ES-I3 (cell line): ENCODE measurements around the gene FNBP1L.
"Not testable (repeated sequence)": the region's sequence is repeated elsewhere in the genome, so short reads cannot be mapped to it uniquely, and the experiment has no call there.

Source experiments
- H3K36me3 ChIP-seq: 2 replicates; pipeline ENCODE4 v1.6.1; 2013; ENCODE audit warnings: mild to moderate bottlenecking, low read length, control low read depth, moderate library complexity; ENCODE audit not compliant: insufficient read depth
- H3K4me1 ChIP-seq: 2 replicates; pipeline ENCODE4 v1.6.1; 2013; ENCODE audit warnings: mild to moderate bottlenecking, control low read depth, low read length; ENCODE audit not compliant: insufficient read depth
- H3K9ac ChIP-seq: 2 replicates; pipeline ENCODE4 v1.6.1; 2013; ENCODE audit warnings: low read depth, mild to moderate bottlenecking, low read length, moderate library complexity
- H3K9me3 ChIP-seq: 2 replicates; pipeline ENCODE4 v1.6.1; 2013; ENCODE audit warnings: mild to moderate bottlenecking, low read length, moderate library complexity; ENCODE audit not compliant: control insufficient read depth, insufficient read depth

FNBP1L gene

DNA sequence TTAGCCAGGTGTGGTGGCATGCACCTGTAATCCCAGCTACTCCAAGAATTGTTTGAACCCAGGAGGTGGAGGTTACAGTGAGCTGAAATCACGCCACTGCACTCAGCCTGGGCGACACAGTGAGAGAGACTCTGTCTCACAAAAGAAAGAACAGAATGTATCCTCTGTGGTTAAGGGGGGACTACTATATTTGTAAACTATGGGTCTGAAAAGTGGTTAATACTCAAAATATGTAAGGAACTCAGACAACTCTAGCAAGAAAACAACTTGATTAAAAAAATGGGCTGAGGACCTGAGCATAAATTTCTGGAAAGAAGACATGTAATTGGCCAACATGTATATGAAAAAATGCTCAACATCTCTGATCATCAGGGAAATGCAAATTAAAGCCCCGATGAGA, 11.2 kb downstream of the FNBP1L start:
- no peaks in the 10 kb centered on the region for H3K9me3 ChIP-seq
- H3K4me1 ChIP-seq: no peaks in the 10 kb centered on the region
- no peak overlapping the region for H3K9ac ChIP-seq
- peaks cover 2% of the 10 kb centered on the region; the same call in 1 of the 2 replicates for H3K36me3 ChIP-seq

- no peaks in the 10 kb centered on the region for H3K4me1 ChIP-seq
- no peaks in the 10 kb centered on the region for H3K9me3 ChIP-seq
- peaks cover 2% of the 10 kb centered on the region; the same call in 1 of the 2 replicates for H3K36me3 ChIP-seq
- H3K9ac ChIP-seq: no peak overlapping the region
Observed at GRCh38 chr1:93461236-93461635, 13.3 kb downstream of the FNBP1L start.

- Histone ChIP-seq H3K4me1 (no peaks in the 10 kb centered on the region), H3K9me3 (no peaks in the 10 kb centered on the region), H3K9ac (no peak overlapping the region), H3K36me3 (peaks cover 2% of the 10 kb centered on the region; the same call in 1 of the 2 replicates)
Observed at GRCh38 chr1:93463960-93464359, 16.0 kb downstream of the FNBP1L start.

DNA sequence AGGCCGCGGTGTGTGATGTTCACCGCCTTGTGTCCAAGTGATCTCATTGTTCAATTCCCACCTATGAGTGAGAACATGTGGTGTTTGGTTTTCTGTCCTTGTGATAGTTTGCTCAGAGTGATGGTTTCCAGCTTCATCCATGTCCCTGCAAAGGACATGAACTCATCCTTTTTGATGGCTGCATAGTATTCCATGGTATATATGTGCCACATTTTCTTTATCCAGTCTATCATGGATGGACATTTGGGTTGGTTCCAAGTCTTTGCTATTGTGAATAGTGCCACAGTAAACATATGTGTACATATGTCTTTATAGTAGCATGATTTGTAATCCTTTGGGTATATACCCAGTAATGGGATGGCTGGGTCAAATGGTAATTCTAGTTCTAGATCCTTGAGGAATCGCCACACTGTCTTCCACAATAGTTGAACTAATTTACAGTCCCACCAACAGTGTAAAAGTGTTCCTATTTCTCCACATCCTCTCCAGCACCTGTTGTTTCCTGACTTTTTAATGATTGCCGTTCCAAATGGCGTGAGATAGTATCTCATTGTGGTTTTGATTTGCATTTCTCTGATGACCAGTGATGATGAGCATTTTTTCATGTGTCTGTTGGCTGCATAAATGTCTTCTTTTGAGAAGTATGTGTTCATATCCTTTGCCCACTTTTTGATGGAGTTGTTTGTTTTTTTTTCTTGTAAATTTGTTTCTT, 17.6 kb downstream of the FNBP1L start:
- not testable (repeated sequence) for H3K9ac ChIP-seq, H3K9me3 ChIP-seq, H3K36me3 ChIP-seq, H3K4me1 ChIP-seq

GRCh38 chr1:93467606-93468005, 19.7 kb downstream of the FNBP1L start:
- no peaks in the 10 kb centered on the region for H3K36me3 ChIP-seq
- H3K4me1 ChIP-seq: peaks cover 7% of the 10 kb centered on the region; the same call in 1 of the 2 replicates
- H3K9ac ChIP-seq: no peak overlapping the region
- H3K9me3 ChIP-seq: no peaks in the 10 kb centered on the region

DNA sequence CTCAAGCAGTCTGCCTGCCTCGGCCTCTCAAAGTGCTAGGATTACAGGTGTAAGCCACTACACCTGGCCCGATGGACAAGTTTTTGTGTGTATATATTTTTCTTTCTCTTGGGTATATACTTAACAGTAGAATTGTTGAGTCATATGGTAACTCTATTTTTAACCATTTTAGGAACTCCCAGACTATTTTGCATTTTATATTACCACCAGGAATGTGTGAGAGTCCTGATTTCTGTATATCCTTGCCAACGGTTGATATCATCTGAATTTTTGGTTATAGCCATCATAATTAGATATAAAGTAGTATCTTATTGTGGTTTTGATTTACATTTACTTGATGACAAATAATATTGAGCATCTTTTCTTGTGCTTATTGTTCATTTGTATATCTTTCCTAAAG, 20.7 kb downstream of the FNBP1L start:
- Histone ChIP-seq H3K4me1 (peaks cover 7% of the 10 kb centered on the region; the same call in 1 of the 2 replicates), H3K36me3 (no peaks in the 10 kb centered on the region), H3K9ac (no peak overlapping the region), H3K9me3 (no peaks in the 10 kb centered on the region)

- H3K36me3 ChIP-seq, H3K9me3 ChIP-seq, H3K4me1 ChIP-seq, H3K9ac ChIP-seq: not testable (repeated sequence)
Observed at GRCh38 chr1:93469223-93469622, 21.3 kb downstream of the FNBP1L start.

DNA sequence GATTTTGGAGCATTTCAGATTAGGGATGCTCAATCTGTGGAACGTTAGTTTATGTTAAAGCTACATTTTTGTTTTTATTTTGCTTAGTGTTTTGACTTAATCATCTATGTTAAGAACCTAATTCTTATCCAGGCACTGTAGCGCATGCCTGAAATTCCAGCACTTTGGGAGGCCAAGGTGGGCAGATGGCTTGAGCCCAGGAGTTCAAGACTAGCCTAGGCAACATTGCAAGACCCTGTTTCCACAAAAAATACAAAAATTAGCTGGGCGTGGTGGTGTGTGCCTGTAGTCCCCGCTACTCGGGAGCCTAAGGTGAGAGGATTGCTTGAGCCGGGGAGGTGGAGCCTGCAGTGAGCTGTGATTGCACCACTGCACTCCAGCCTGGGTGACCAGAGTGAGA, 23.4 kb downstream of the FNBP1L start:
- Histone ChIP-seq H3K4me1 (peaks cover 7% of the 10 kb centered on the region; the same call in 1 of the 2 replicates), H3K36me3 (no peaks in the 10 kb centered on the region), H3K9ac (no peak overlapping the region), H3K9me3 (no peaks in the 10 kb centered on the region)

DNA sequence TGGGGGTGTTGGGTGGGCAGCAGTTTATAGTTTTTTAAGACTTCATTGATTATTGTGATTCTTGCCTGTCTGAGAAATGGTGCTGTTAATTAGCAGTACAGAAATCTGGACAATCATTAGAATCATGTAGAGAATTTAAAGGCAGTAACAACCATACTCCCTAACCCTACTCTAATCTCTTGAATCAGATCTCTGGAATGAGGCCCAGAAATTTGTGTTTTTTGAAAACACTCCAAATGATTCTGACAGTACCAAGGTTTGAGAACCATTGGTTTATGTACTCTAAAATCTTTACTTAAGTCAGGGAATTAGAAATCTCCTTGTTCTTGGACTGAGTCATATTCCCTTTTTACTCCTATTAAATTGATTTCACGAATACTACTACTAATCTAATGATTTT, 24.0 kb downstream of the FNBP1L start:
- Histone ChIP-seq H3K4me1 (peaks cover 7% of the 10 kb centered on the region; the same call in 1 of the 2 replicates), H3K36me3 (no peaks in the 10 kb centered on the region), H3K9ac (no peak overlapping the region), H3K9me3 (no peaks in the 10 kb centered on the region)

DNA sequence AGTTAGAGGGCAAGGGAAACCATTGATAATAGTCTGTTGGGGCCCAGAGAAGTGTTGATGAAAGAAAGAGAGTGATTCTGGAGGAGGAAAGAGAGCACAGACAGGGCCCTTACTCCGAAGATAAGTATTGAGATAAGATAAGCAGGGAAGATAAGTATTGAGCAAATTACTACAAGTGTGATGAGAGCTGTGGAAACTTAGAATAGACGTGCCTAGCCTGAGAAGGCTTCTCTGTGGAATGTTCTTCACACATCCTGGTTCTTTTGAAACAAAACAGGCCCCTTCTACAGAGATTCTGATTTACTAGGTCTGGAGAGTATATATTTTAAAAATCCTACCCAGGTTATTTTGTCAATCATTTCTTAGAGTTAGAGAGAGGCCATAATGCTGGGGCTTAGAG, 26.4 kb downstream of the FNBP1L start:
- H3K9ac ChIP-seq: no peak overlapping the region
- peaks cover 7% of the 10 kb centered on the region; the same call in 1 of the 2 replicates for H3K4me1 ChIP-seq
- peaks cover 10% of the 10 kb centered on the region for H3K9me3 ChIP-seq
- no peaks in the 10 kb centered on the region for H3K36me3 ChIP-seq

DNA sequence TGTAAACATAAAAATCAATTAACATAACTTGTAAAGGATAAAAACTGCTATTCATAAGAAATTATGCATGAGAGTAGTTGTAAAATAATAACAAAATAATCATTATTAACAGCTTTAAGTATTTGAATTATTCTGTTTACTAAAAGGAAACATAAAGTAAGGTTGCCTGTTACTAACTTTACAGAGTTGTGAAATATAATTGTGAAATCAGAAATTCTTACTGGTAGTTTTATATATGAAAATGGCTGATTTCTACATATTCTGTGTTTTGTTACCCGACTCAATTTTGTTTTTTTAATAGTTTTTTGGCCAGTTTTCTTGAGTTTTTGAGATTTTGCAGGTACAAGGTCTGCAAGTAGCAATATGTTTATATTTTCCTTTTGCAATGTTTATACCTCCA, 27.8 kb downstream of the FNBP1L start:
- Histone ChIP-seq H3K4me1 (peaks cover 7% of the 10 kb centered on the region; the same call in 1 of the 2 replicates), H3K36me3 (no peaks in the 10 kb centered on the region), H3K9ac (no peak overlapping the region), H3K9me3 (peaks cover 10% of the 10 kb centered on the region)

GRCh38 chr1:93479133-93479745, 31.3 kb downstream of the FNBP1L start:
- H3K4me1 ChIP-seq, H3K9ac ChIP-seq, H3K36me3 ChIP-seq: not testable (repeated sequence)
- peaks cover 10% of the 10 kb centered on the region for H3K9me3 ChIP-seq

GRCh38 chr1:93481899-93482298, 34.0 kb downstream of the FNBP1L start:
- not testable (repeated sequence) for H3K9ac ChIP-seq, H3K36me3 ChIP-seq, H3K4me1 ChIP-seq
- H3K9me3 ChIP-seq: peaks cover 10% of the 10 kb centered on the region

- Histone ChIP-seq H3K36me3 (no peaks in the 10 kb centered on the region), H3K4me1 (no peaks in the 10 kb centered on the region), H3K9ac (no peak overlapping the region), H3K9me3 (peaks cover 7% of the 10 kb centered on the region)
Observed at GRCh38 chr1:93483200-93483599, 35.3 kb downstream of the FNBP1L start.

- Histone ChIP-seq H3K9me3 (peaks cover 3% of the 10 kb centered on the region; the same call in 1 of the 2 replicates), H3K4me1 (no peaks in the 10 kb centered on the region), H3K36me3 (no peaks in the 10 kb centered on the region), H3K9ac (no peak overlapping the region)
Observed at GRCh38 chr1:93483606-93484005, 35.7 kb downstream of the FNBP1L start.
